SK-N-SH (cell line): Measurements from ENCODE around the gene SNX22.

Source experiments
- CTCF ChIP-seq: fragments of 200-600 bp; sonication (generic); IDR thresholded peaks from 2 replicates; pipeline ENCODE4 v1.6.1; 2017; ENCODE audit warnings: antibody characterized with exemption, mild to moderate bottlenecking, moderate library complexity
- ELF1 ChIP-seq: IDR thresholded peaks from 2 replicates; pipeline ENCODE4 v1.4.0; 2012
- EP300 ChIP-seq, 2 experiments: IDR thresholded peaks; 2 replicates each; pipeline versions ENCODE4 v1.4.0 to v1.6.1; 2012; ENCODE audit warnings: borderline replicate concordance in 1 of 2, low read depth in 1 of 2, low read length in 1 of 2
- EZH2phosphoT487 ChIP-seq: fragments of 200-600 bp; sonication (generic); IDR thresholded peaks from 2 replicates; pipeline ENCODE4 v1.6.1; 2017; ENCODE audit warnings: low read depth, mixed run types, mild to moderate bottlenecking, antibody characterized with exemption, moderate library complexity, borderline replicate concordance
- FOXJ3 ChIP-seq: sonication (generic); formaldehyde crosslinking; IDR thresholded peaks from 2 replicates; pipeline ENCODE4 v1.5.1; 2020; ENCODE audit warnings: mild to moderate bottlenecking, missing genetic modification reagents
- GABPA ChIP-seq: IDR thresholded peaks from 2 replicates; pipeline ENCODE4 v1.4.0; 2012; ENCODE audit warnings: low read depth, mild to moderate bottlenecking
- POLR2AphosphoS5 ChIP-seq: IDR thresholded peaks from 2 replicates; pipeline ENCODE4 v1.6.1; 2012; ENCODE audit warnings: low read depth, low read length
- RAD21 ChIP-seq: IDR thresholded peaks from 2 replicates; pipeline ENCODE4 v1.6.1; 2012; ENCODE audit warnings: mild to moderate bottlenecking, low read length
- REST ChIP-seq: IDR thresholded peaks from 2 replicates; pipeline ENCODE4 v1.6.1; 2012; ENCODE audit warnings: mild to moderate bottlenecking, low read depth, low read length, moderate library complexity
- SIN3A ChIP-seq: IDR thresholded peaks from 2 replicates; pipeline ENCODE4 v1.6.1; 2012; ENCODE audit warnings: low read depth, mild to moderate bottlenecking, low read length, moderate library complexity, borderline replicate concordance
- TAF1 ChIP-seq: IDR thresholded peaks from 2 replicates; pipeline ENCODE4 v1.6.1; 2012; ENCODE audit warnings: low read depth, mild to moderate bottlenecking, low read length, moderate library complexity, borderline replicate concordance
- TEAD4 ChIP-seq: IDR thresholded peaks from 2 replicates; pipeline ENCODE4 v1.4.0; 2012; ENCODE audit warnings: mild to moderate bottlenecking, borderline replicate concordance; ENCODE audit not compliant: insufficient read depth
- TF ChIP-seq, protein P1 (sequence below): IDR thresholded peaks from 2 replicates; pipeline ENCODE4 v1.4.0; 2012; ENCODE audit warnings: low read depth

- TF ChIP-seq SIN3A (no peak), TEAD4 (no peak), FOXJ3 (CRISPR knock-in tag) (no peak), CTCF (no peak), EP300 (IDR thresholded peaks at IDR 0.05; ENCODE audit: borderline replicate concordance in 1 of 2, low read depth in 1 of 2, low read length in 1 of 2) (no peak), ELF1 (no peak), REST (no peak), TAF1 (no peak), RAD21 (no peak), GABPA (no peak), POLR2AphosphoS5 (no peak), EZH2phosphoT487 (no peak)
- TF ChIP-seq, protein P1, sequence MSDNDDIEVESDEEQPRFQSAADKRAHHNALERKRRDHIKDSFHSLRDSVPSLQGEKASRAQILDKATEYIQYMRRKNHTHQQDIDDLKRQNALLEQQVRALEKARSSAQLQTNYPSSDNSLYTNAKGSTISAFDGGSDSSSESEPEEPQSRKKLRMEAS, result no peak
These were observed 53.7 kb downstream of the SNX22 start for GRCh38 chr15:64205202-64205601.
